GM18526 (cell line): Measurements from ENCODE around the gene KRT76.

Experiments used
- POLR2A ChIP-seq: IDR thresholded peaks from 3 replicates; pipeline ENCODE4 v1.6.1; 2011; ENCODE audit not compliant: insufficient read length; ENCODE audit errors: extremely low read depth

KRT76 gene

DNA sequence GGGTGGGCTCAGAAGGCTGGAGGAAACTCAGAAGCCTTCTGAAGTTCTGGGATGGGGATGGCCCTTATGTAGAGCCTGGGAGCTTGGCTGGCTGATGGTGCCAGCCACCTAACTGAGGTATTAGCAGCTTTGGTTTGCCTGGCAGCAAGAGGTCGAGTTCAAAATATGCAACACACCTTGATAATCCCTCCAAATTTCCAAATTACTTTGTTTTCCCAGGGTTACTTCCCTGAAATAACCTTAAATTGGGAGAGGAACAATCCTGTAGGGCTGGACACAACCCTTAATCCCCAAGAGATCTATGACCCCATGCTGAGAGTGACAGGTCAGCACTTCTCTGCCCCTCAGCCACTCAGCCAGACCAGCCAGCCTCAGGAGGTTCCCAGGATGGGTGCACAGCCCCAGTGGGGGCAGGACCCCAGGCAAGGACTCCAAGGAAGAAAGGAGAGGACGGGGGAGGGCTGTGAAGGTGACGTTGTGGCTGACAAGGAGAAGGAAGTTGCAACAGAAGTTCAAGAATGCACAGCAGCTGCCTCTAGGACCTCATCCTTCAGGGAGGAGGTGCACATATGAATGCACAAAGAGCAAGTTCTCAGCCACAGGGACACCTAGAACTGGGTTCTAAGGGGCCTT lies 55.2 kb downstream of the KRT76 start:
- TF ChIP-seq POLR2A, result no peak

DNA sequence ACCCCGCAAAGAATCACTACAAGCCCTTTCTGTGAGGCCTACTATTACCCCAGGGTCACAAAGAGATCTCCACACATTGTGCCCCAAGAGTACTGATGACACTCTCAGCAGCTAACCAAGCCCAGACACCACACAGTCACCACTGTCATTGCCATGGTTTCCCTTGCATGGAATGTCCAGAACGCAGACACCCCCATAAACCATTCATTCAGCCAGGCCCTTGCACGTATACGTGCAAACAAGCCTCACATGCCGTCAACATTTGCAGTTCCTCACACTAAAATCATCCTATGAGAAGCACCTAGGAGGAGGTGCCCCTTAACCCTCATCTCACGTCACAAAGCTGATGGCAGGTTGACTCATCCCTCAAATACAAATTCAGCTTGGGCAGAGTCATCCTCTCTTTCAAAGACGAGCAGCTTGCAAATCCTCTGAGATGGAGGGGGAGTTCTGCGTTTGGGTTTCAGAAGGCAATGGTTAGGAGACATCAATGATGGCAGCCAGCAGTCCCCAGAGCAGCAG lies 56.7 kb downstream of the KRT76 start:
- TF ChIP-seq POLR2A, result no peak
